Measurements from ENCODE around the gene FLYWCH2.
"Not testable (repeated sequence)": the region's sequence is repeated elsewhere in the genome, so short reads cannot be mapped to it uniquely, and the experiment has no call there.

FLYWCH2 gene

DNA sequence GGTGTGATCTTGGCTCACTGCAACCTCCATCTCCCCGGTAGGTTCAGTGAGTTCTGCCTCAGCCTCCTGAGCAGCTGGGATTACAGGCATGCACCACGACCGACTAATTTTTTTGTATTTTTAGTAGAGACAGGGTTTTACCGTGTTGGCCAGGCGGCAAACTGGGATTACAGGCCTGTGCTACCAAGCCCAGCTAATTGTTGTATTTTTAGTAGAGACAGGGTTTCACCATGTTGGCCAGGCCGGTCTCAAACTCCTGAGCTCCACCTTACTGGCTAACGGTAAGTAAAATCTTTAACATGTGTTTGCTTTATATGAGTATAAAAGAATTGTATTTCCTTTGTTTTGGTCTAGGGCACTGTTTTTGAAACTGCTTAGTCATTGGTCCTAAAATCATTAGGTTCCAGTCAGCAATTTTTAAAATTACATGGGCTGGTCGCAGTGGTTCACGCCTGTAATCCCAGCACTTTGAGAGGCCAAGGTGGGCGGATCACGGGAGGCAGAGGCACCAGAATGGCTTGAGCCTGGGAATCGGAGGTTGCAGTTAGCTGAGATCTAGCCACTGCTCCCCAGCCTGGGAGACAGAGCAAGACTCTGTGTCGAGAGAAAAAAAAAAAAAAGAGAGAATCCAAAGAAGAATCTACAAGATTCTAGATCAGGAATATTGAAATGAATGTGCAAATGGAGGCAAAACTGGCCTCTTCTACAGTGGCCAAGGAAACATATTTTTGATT lies 32.3 kb downstream of the FLYWCH2 start:
- no peak for DNase-seq

GRCh38 chr16:2919511-2920255 lies 36.7 kb downstream of the FLYWCH2 start:
- peak; percentile 82 for DNase-seq

GRCh38 chr16:2923481-2923880 lies 40.5 kb downstream of the FLYWCH2 start:
- no peak for DNase-seq

DNA sequence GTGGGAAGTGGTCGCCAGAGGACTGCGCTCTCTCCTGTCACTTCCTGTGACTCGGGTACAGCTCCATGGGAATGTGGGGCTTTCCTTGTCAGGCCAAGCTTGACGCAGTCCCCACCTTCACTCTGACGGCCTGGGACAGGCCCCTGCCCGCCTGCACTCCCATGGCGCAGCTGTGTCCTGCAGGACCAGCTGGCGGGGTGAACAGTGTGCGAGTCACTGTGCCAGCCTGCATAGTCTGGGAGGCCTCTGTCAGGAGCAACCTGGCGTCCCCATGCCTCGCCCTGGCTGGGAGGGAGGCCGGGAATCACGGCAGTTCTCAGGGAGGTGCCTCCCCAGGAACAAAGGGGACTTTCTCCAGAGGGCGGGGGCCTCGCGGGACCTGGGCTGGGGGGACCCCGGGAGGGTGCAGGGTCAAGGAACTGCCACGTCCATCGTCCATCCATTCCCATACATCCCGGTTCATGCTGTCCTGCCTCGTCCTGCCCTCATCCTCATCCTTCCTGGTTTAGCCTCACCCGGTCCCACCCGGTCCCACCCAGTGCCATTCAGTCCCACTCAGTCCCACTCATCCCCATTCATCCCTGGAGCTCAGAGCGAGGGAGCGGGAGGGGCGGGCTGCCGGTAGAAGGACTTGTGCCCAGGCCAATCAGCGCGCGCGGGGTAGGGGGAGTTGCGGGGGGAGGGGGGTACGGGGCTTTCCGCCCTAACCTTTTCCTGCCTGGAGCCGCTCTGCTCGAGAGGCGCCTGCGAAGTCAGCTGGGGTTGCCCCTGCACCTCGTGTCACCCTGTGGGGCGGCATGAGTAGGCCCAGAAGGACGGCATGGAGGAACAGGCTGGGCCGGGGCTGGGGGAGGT lies 42.1 kb downstream of the FLYWCH2 start:
- DNase-seq, result no peak

GRCh38 chr16:2925951-2926649 lies 43.1 kb downstream of the FLYWCH2 start:
- no peak for DNase-seq

DNA sequence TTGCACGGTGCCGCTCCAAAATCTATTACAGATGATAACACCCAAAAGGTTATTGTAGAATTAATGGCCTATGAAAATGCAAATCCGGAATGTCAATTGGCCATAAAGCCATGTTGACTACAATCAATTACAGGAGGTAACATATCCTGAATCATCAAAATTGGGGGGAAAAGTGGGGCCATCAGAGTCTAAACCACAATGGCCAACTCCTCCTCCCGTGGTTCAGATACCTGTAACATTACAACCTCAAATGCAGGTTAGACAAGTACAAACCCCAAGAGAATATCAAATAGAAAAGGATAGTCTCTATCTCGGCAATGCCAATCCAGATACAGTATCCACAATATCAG lies 43.6 kb downstream of the FLYWCH2 start:
- DNase-seq, result no peak

DNA sequence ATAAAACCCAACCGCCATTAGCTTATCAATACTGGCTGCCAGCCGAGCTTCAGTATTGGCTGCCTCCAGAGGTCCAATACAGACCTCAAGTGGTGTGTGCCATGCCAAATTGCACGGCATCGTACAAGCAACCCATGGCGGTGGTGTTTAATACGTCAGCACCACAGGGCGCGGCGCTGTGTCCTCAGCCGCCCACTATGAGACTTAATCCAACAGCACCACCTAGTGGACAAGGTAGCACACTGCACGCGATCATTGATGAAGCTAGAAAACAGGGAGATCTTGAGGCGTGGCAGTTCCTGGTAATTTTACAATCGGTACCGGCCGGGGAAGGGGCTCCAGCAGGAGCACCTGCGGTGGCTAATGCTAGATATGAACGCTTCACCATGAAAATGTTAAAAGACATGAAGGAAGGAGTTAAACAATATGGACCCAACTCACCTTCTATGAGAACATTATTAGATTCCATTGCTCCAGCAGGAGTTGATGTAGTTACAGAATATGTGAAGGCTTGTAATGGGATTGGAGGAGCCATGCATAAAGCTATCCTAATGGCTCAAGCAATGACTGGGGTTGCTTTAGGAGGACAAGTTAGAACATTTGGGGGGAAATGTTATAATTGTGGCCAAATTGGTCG lies 44.1 kb downstream of the FLYWCH2 start:
- DNase-seq, result peak; percentile 96

GRCh38 chr16:2928151-2928550 lies 45.1 kb downstream of the FLYWCH2 start:
- not testable (repeated sequence) for DNase-seq

GRCh38 chr16:2928796-2929195 lies 45.8 kb downstream of the FLYWCH2 start:
- no peak for DNase-seq

DNA sequence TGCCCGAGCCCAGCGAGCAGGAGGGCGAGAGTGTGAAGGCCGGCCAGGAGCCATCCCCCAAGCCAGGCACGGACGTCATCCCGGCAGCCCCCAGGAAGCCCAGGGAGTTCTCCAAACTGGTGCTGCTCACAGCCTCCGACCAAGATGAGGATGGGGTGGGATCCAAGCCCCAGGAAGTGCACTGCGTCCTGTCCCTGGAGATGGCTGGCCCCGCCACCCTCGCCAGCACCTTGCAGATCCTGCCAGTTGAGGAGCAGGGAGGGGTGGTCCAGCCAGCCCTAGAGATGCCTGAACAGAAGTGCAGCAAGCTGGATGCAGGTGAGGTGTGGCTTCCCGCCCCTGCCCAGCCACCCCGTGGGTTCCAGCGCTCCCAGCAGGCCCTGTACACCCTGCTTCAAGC lies 46.7 kb downstream of the FLYWCH2 start:
- no peak for DNase-seq

- no peak for DNase-seq
Measured at GRCh38 chr16:2930236-2930635, 47.2 kb downstream of the FLYWCH2 start.

GRCh38 chr16:2931231-2931914 lies 48.4 kb downstream of the FLYWCH2 start:
- not testable (repeated sequence) for DNase-seq

DNA sequence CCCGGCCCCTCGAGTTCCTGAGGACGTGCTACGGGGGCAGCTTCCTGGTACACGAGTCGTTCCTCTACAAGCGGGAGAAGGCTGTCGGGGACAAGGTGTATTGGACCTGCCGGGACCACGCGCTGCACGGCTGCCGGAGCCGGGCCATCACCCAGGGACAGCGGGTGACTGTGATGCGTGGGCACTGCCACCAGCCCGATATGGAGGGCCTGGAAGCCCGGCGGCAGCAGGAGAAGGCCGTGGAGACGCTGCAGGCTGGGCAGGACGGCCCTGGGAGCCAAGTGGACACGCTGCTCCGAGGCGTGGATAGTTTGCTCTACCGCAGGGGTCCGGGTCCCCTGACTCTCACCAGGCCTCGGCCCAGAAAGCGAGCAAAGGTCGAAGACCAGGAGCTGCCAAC lies 50.1 kb downstream of the FLYWCH2 start:
- DNase-seq, result no peak

DNA sequence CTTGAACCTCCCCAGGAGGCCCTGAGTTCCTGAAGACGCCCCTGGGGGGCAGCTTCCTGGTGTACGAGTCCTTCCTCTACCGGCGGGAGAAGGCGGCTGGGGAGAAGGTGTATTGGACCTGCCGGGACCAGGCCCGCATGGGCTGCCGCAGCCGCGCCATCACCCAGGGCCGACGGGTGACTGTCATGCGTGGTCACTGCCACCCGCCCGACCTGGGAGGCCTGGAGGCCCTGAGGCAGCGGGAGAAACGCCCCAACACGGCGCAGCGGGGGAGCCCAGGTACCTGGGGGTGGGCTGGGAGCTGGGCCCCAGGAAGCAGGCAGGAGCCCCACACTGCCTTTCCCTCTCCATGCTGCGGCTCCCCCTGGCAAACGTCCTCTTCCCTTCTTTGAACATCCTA lies 50.7 kb downstream of the FLYWCH2 start:
- DNase-seq, result no peak

DNA sequence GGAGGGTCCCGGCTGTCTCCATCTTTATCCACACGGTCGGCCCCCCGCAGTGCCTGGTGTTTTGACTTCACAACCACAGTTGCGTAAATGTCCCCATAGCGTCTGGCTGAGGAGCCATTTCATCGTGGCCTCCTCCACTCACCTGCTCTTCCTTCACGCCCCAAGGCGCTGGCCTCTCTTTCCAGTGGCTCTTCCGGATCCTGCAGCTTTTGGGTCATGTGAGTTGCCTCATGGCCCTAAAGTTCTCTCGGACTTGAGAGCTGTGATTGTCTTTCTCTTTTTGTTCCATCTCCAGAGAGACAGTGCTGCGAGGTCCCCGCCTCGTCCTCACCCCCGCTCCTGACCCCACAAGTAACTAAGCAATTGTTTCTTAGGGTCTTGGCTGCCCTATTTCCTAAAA lies 51.4 kb downstream of the FLYWCH2 start:
- no peak for DNase-seq

- DNase-seq, result no peak
Measured at GRCh38 chr16:2936436-2937011, 53.5 kb downstream of the FLYWCH2 start.

GRCh38 chr16:2937170-2937569 lies 54.2 kb downstream of the FLYWCH2 start:
- DNase-seq, result no peak

GRCh38 chr16:2938206-2938605 lies 55.2 kb downstream of the FLYWCH2 start:
- DNase-seq, result no peak

DNA sequence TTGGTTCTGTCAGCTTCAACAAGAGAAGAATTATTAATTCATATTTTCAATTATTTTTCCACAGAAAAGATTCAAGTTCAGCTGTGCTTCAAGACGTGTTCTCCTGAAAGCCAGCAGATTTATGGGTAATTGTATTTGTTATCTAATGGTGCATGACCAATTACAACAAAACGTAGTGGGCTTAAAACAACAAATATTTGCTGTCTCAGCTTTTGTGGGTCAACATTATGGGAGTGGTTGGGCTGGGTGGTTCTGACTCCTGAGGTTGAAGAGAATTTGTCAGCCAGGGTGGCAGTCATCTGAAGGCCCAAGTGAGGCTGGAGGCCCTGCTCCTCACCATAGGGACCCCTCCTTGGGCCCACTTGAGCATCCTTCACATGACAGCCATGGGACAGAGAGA lies 57.0 kb downstream of the FLYWCH2 start:
- DNase-seq, result no peak

- DNase-seq, result no peak
Measured at GRCh38 chr16:2942045-2942444, 59.0 kb downstream of the FLYWCH2 start.

DNA sequence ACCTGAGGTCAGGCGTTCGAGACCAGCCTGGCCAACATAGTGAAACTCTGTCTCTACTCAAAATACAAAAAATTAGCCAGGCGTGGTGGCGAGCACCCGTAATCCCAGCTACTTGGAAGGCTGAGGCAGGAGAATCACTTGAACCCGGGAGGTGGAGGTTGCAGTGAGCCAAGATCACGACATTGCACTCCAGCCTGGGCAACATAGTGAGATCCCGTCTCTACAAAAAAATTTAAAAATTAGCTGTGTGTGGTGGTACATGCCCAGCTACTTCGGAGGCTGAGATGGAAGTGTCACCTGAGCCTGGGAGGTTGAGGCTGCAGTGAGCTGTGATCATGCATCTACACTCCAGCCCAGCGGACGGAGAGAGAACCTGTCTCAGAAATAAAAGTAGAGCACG lies 60.7 kb downstream of the FLYWCH2 start:
- not testable (repeated sequence) for DNase-seq

DNA sequence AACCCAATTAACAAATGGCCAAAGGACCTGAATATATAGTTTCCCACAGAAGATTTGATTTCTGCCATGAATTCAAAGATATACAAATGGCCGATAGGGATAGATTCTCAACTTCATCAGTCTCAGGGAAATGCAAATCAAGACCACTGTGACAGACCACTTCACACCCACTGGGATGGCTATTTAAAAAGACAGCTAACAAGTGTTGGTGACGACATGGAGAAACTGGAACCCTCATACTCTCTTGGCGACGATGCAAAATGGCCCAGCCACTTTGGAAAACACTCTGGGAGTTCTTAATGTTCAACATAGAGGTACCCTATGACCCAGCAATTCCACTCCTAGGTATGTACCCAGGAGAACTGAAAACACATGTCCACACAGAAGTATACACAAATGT lies 63.6 kb downstream of the FLYWCH2 start:
- no peak for DNase-seq
